ENCODE data around the gene AFP. TPM values are rescaled to one million over a fixed set of nuclear protein-coding genes. Genes with fewer than 3 reads are reported as not detected.

AFP gene
- total and polyA plus RNA-seq, 7 donors, result not detected

DNA sequence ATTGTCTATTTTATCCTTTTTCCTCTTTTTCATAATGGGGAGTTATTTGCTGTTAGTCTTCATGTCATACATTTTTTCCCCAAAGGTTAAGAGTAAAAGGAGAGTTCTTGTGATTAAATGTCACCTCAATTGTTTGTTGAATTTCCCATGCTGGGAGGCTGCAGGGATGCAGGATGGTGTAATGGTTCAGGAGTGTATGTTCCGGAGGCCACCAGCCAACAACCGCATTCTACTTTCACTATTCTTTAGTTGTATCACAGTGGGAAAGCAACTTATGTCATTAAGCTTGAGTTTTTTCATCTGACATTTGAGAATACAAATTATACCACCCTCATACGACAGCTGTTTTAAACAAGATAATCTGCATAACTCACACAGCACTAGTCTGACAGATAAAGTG is 15.4 kb downstream of the AFP start:
- H3K36me3 ChIP-seq (ENCODE audit: insufficient read depth in 1 of 2, low read depth in 1 of 2), result no peaks in the 10 kb centered on the region
- WGBS, 3 donors, result 25 to 30% (median 26%) methylated on average over 3 of the region's 3 CpGs
- ATAC-seq (no peak), DNase-seq (no peak)
- peaks cover 0 to 2% (median 0%) of the 10 kb centered on the region in 3 donors for H3K27me3 ChIP-seq (ENCODE audit: insufficient read depth in 3 of 3, low read length in 2 of 3)
- H3K9me3 ChIP-seq, result no peaks in the 10 kb centered on the region
- no peak overlapping the region for H3K27ac ChIP-seq
- no peak overlapping the region for H3K4me3 ChIP-seq
- TF ChIP-seq CTCF (IDR thresholded peaks at IDR 0.05), result no peak
- intact Hi-C loops (cut with DNase I), result no loop called here
- no peaks in the 10 kb centered on the region for H3K4me1 ChIP-seq

DNA sequence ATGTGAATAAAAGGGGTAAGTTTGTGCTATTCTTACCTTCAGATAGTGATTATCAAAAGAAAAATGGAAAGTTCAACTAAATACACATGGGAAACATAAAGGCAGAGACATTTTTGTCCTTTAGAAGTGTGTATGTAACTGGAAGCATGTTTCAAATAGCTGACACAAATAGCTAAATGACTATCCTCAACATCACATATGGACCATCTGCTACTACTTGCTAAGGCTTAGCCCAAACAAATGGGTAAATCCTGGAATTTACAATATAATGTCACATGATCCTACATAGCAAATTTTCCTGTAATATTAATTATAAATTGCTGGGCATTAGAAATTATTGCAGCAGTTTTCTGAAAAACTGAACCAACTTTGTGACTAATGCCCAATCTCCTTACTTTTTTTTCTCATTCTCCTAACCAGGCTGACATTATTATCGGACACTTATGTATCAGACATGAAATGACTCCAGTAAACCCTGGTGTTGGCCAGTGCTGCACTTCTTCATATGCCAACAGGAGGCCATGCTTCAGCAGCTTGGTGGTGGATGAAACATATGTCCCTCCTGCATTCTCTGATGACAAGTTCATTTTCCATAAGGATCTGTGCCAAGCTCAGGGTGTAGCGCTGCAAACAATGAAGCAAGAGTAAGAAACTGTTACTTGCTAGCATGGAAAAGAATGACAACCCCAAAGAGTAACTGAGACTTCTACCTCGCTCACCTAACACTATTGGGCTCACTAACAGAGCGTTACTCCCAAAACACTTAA is 16.1 kb downstream of the AFP start:
- intact Hi-C loops (cut with DNase I), result no loop called here
- no peaks in the 10 kb centered on the region for H3K9me3 ChIP-seq
- H3K4me3 ChIP-seq, result no peak overlapping the region
- no peak overlapping the region for H3K27ac ChIP-seq
- peaks cover 0 to 2% (median 0%) of the 10 kb centered on the region in 3 donors for H3K27me3 ChIP-seq (ENCODE audit: insufficient read depth in 3 of 3, low read length in 2 of 3)
- no peak for TF ChIP-seq CTCF (IDR thresholded peaks at IDR 0.05)
- H3K4me1 ChIP-seq, result no peaks in the 10 kb centered on the region
- H3K36me3 ChIP-seq (ENCODE audit: insufficient read depth in 1 of 2, low read depth in 1 of 2), result no peaks in the 10 kb centered on the region
- DNase-seq (no peak), ATAC-seq (no peak)
- WGBS, 3 donors, result 66 to 83% (median 74%) methylated on average over 4 of the region's 4 CpGs

DNA sequence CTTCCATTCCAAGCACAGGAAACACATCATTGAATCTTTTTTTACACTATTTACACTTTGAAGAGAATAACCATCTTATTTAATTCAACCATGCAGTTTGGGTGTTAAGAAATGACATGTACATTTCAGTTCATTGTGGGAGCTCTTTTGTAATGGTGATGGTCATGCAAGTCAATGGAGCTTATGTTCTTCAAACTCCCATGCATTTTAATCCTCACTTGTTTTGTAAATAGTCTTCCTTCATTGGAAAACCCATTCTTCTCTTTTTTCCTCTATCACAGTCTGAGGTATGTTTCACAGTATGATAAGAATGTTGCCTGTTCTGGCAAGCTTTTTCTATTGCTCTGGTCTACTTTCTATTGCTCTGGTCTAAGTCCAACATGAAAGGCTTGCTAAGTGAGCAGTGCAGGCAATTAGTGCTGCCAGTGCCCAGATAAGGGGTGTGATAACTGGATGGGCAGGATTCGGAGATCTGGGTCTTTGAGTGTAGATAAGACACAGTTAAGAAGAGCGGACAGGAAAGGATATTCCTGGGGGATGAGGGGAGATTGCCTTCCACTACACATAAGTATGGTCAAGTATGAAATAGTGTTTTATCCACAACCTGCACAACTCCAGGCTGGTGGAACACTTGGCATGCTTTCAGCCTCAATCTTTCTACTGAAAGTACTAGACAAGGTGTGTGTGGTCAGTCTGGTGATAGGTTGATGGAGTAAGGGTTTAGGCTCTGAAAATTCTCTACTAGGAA is 17.1 kb downstream of the AFP start:
- WGBS, 3 donors, result 71 to 78% (median 71%) methylated on average over 2 of the region's 2 CpGs
- TF ChIP-seq CTCF (IDR thresholded peaks at IDR 0.05), result no peak
- intact Hi-C loops (cut with DNase I), result no loop called here
- no peaks in the 10 kb centered on the region for H3K4me1 ChIP-seq
- DNase-seq (no peak), ATAC-seq (no peak)
- H3K27ac ChIP-seq, result no peak overlapping the region
- no peaks in the 10 kb centered on the region for H3K36me3 ChIP-seq (ENCODE audit: insufficient read depth in 1 of 2, low read depth in 1 of 2)
- H3K4me3 ChIP-seq, result no peak overlapping the region
- peaks cover 0 to 2% (median 0%) of the 10 kb centered on the region in 3 donors for H3K27me3 ChIP-seq (ENCODE audit: insufficient read depth in 3 of 3, low read length in 2 of 3)
- no peaks in the 10 kb centered on the region for H3K9me3 ChIP-seq

- no peak overlapping the region for H3K27ac ChIP-seq
- DNase-seq (no peak), ATAC-seq (no peak)
- no peak overlapping the region for H3K4me3 ChIP-seq
- H3K9me3 ChIP-seq, result no peaks in the 10 kb centered on the region
- H3K4me1 ChIP-seq, result no peaks in the 10 kb centered on the region
- intact Hi-C loops (cut with DNase I), result no loop called here
- no peak for TF ChIP-seq CTCF (IDR thresholded peaks at IDR 0.05)
- no peaks in the 10 kb centered on the region for H3K36me3 ChIP-seq (ENCODE audit: insufficient read depth in 1 of 2, low read depth in 1 of 2)
- peaks cover 0 to 2% (median 0%) of the 10 kb centered on the region in 3 donors for H3K27me3 ChIP-seq (ENCODE audit: insufficient read depth in 3 of 3, low read length in 2 of 3)
These were observed 17.6 kb downstream of the AFP start for GRCh38 chr4:73453701-73454005.
